Stimulated activated CD4-positive, alpha-beta T cell treated with anti-CD3 and anti-CD28 coated beads, Interleukin-4, amount 100 ng/mL, for 24 hours (primary cell): ENCODE results near the gene ALKAL2.

ENCODE experiments used
- DNase-seq: peaks from one replicate; pipeline ENCODE4 v3.0.0-alpha.2; 2020

The ALKAL2 gene

DNA sequence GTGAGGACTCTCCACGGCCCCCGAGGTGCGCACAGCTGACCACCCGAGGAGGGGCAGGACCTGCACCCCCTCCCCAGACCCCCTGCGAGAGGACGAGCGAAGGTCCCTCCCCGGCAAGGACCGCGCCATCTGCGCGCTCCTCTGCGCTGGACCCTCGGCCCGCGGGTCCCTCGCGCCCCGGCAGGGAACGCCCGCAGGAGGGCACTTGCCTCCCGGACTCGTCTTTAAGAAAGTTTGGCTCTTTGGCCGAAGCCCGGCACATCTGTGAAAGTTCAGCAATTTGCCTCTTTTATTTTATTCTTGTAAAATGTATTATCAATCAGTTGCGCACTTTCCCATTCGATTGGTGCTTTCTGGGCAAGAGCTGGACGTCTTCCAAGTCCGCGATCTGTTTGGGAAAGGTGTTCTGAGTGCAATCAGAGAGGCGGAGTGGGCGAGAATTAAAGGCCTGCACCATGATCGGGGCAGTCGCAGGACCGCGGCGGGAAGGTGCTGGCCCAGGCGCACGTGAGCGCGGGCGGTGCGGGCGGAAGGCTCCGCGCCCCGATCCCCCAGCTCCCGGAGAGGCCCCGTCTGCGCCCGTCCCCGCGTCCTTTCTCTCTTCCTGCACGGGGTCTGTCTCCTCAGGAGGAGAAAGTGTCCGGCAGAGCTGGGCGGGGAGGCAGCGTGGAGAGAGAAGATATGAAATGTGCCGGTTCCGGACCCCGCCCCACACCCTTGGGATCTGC, 1.6 kb upstream of the ALKAL2 start:
- no peak for DNase-seq

DNA sequence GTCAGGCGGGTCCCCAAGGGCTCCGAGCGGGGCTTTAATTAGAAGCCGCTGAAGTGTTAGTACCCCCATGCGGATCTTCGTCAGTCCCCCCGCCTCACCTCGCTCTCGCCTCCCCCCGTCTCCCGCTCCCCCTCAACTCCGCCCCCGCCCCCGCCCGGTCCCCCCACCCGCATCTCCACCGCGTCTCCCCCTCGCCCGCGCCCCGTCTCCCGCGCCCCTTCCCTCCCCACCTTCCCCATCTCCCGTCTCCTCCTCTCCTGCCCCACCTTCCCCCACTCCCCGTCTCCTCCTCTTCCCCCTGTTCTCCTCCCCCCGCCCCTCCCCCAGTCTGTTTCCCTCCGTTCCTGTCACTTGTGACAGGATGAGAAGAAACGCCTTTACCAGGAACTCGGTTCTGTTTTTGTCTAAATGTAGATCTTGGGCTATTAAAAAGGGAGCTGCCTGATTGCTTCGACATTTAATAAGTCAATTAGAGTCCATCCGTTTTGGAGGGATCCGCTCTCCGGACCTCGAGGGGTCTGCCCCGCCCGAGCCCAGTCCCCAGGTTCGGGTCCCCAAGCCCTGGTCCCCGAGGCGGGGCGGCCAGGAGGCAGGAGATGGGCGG, 969 bp upstream of the ALKAL2 start:
- DNase-seq: no peak

DNA sequence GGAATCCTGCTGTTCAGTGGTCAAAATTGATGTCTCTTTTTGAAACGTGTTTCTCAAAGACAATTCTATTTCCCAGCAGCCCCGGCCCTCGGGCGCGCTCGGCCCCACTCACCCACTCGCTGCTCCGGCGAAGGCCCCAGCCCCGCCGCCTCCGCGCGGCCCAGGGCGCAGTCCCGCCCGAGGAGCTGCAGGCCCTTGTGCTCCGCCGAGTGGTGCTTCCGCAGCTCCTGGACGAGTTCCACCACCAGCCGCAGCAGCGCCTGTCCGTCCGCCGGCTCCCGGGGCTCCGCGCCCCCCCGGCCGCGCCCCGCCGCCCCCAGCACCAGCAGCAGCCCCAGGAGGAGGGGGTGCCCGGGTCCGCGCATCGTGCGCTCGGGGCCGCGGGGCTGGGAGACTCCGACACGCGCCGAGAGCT, 413 bp downstream of the ALKAL2 start:
- no peak for DNase-seq

DNA sequence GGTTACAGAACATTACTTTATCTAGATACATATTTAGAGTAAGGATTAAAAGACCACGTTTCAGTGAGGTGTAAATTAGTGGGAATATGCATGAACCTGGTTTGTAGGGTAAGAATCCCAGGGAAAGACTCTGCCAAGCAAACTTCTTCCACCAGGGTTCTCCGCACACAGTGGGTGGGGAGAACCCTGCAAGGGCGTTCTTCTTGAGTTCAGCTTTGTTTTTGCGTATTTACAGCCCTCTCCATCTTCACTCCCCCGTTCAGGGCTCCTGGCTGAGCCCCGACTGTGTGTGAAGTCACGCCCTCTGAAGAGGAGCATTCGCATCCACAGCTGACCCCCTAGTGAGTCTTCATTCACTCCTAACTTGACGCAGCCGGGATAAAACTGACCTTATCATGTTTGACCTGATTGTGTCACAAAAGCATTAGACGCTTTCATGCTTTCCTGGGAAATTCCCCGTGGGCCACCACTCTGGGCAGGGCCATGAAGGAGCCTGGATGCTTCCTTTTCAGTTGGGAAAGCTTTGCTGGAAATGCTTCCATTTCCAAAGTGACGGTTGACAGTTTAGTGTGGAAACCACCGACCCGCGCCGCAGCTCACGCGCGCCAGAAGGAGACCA, 1.0 kb downstream of the ALKAL2 start:
- no peak for DNase-seq

DNA sequence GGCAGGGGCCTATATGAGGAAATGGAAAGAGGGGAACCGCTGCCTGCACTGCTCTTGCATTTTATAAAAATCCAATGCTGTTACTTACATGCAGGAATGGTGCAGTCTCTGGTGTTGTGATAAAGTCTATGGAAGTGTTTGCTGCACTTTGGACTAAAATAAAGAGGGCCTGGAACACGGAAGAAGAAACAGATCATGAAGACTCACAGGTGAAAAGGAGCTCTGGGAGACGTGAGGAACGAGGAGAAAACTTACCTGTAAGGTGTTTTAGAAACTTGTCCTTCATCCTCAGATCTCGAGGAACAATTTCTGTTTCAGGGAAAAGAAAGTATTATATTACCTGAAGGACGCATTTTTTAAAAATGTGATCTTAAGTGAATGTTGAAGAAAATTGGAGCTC, 1.9 kb downstream of the ALKAL2 start:
- no peak for DNase-seq

DNA sequence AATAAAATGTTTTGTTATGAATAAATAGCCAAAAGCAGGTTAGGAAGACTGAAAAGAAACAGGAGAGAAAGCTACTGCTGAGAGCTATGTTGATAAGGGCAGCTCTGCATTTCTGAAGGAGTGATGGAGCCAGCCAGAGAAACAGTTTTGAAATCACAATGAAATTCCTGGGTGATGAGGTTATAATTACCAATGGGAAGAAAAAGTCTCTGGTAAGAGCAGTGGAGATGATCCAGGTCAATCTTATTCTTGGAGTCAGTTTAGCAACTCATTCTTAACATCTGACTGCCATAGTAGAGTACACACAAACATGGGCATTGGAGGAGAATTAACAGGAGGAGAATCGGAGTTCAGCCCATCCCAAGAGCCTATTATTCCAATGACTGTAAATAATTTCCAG, 2.4 kb downstream of the ALKAL2 start:
- DNase-seq: no peak

DNA sequence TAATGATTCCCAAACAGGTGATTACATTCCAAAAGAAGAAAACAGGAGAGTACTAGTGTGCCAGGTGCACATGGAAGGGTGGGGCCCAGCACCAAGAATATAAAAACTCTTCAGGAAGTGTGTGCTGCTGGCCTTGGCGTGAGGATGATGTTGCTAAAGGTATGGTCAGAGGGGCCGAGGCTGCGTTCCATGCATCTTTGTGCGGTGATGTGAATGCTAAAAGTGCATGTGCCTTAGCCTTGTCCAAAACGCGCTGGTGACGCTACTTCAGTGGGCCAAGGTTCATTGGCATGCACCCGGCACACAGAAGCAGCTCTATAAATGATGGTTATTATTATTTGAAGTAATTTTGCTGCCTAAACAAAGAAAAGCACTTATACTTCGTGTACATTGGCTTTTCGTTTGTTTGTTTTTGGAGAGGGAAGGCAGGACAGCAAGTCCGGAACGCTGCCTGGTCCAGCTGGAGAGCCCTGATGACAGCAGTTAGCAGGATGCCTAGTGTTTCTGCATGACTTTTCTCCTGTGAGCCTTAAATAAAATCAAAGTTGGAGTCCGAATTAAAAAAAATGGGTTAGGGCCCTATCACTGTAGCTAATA, 2.9 kb downstream of the ALKAL2 start:
- no peak for DNase-seq

DNA sequence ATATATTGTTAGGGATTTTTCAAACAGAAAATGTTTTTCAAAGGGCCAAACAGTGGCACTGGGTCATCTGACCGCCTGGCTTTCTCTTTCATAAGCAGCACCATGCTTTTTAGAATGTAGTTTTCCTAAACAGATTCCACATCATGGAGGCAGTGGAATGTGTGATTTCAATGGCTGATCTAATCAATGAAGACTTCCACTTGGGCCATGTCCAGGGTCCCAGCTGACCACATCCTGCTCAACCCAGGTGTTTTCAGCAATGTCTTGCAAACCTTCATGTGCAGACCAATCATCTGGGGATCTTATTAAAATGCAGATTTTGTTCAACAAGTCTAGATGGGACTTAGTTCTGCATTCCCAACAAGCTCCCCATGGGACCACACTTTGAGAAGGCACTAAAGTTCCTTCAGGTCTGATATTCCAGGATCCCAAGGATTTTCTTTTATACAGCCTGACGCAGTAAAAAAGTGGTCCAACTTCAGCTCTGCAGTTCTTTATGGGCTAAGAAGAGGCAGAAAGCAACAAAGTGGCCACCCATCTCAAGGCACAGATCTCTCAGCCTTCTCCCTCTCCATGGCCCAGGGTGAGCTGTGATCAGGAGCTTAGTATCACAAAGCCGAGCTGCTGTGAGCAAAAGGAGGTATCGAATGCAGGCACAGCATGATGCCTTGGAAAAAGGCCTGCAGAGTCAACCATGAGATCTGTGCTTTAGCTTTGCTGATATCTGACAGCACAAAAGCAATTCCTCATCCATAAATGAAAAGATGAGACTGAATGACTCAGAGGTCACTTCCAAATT, 3.7 kb downstream of the ALKAL2 start:
- no peak for DNase-seq

DNA sequence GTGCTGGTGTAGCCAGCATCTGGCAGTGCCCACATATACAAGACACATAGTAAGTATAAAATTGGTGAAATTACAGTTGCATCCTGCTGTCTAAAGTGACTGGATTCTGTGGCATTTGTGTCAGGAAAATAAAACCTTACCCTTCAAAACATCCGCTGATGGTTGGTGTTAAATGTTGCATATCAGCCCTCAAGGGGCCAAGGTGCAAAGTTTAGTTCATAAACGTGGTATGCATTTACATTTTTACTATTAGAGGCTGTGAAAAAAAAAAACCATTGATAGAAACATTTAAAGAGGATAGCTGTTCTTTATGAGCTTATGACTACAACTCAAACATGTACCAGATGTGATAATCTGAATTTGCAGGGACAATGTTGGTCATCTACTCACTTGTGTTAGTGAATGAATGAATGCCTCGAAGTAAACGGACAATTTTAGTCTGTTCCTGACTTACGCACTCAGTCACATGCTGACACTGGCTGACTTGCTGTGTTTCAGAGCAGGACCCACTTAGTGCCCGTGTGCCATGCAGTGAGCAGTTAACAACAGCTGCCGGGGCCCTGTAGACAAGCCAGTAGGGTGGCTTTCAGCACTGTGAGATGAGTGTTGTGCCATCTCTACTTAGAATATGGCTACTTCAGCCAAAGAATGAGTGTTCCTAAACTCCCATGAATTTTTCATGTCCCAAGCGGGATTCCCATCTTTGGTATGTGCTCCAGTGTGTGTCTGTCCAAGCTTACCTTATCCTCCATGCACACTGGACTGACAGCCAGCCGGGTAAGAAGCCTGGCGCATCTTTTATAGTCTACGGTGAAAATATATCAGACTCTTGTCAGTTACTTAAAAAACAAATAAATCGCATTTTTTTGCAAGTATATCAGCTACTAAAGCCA, 5.3 kb downstream of the ALKAL2 start:
- DNase-seq: no peak

DNA sequence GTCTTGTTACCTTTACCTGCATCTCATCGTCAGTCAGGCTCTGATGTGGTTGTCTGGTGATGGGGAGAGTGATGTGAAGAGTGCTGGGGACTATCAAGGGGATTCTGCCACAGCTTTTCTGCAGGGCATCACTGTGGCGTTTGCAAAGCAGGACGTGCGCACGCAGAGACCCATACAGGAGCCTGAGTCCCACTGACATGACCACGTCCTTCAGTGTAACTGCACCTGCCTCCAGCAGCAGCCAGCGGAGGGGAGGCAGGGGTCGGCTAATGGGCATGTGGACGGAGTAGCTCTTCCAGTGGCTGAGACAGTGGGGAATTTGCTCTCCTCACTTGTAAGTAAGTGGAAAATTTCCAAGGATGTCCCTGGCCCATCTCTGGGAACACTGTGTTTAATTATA, 6.5 kb downstream of the ALKAL2 start:
- DNase-seq: no peak

DNA sequence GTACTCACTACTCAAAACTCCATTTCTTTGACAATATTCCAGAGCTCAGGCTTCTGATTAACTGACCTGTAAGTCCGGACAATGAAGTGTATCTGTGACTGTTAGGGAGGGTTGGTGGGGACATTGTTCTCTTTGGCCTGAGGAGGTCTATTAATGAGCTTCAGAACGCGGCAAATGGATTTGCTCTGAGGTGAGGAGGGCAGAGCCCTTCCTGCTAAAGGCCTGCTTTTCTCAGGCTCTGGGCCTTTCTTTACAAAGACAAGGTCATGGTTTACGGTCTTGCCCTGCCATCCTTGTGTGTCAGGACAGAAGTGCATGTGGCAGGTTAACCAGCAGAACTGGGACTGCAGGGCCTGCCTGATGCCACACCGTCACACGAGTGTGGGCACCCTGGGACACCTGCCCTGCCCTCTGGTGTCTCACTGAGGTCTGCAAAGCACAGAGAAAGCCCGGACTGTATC, 7.2 kb downstream of the ALKAL2 start:
- DNase-seq: no peak

DNA sequence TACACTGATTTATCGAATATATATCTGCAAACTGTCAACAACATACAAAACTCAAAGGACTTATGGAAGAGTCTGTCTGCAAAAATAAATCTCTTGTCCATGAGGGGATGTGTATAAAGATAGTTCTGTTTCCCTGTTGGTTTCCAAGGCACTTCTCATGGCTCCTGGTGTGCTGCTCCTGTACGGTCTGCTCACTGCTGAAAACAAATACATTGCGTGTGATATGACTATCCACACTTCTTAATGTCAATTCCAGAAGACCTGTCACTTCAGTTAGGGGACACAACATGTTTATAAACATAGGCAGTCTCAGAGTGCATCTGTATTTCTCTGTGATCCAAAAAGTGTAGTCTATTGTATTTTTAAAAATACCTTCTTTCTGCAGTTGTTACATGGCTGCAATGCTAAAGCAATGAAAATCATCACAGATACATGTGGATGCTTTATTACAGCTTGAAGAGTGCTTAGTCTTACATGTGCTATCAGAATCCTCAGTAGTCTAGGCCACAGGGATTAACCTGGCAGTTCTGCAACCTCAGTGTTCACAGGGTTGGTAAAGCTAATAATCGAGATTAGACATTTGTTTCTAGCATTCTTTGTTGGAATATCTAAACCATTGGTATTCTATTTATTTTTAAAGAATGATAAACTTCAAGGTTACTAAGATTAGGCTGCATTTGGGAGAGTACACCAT, 7.8 kb downstream of the ALKAL2 start:
- no peak for DNase-seq

DNA sequence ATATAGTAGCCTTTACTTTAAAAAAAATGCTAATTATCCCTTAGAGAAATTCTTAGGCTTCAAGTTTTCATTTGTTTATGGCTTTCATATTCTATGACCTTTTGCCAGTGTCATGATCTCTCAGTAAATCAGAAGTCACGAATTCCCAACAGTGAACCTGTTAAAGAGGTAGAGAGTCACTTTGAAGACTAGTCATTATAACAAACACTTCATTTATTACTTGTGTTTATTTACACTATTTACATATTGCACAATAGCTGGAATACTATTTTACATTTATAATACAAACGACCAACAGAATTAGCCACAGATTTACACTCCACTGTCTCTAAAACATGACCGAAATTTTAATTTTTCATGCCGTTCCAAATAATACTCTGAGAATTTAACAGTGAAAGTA, 8.5 kb downstream of the ALKAL2 start:
- no peak for DNase-seq

DNA sequence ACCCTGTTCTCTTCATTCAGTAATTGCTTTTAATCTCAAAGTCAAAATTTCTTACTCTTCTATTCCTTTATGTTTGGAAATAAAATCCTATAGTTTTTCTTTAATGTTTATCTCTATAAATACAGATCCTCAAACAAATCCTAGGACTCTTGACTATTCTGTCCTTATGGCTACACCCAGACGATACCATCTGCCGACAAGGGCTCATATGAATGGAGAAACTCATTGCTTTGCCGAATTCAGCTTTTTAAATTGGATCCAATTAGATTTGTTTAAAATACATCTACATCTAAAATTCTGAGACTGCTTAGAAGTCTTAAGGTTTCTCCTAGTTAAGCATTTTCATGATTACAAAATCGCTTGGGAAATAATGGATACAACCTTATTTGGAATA, 9.0 kb downstream of the ALKAL2 start:
- no peak for DNase-seq

DNA sequence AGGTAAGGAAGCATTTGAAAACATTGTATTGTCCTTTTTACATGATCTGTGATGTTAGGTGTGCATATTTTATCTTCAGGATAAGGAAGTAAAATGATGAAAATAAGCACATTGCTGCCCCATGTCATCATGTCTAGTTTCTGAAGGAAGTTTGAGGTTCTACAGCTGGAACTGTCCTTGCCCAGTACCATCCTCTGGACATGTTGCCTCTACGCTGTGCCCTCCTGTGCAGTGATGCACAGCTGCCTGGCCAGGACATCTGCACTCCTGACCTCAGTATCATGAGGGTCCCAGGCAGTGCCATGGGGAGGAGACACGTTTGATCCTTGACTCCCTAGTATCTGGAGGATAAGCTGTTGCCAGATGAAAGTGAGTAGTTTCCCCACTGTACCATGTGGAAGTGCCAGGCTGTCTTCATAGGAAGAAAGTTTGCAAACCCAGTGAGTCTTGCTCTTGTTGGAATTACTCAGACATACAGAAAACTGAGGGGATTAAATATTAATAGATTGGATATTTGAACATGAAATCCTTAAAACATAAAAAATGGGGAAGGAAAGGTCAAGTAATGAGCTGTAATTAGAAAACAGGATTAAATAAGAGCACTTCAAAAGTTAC, 9.5 kb downstream of the ALKAL2 start:
- DNase-seq: no peak

DNA sequence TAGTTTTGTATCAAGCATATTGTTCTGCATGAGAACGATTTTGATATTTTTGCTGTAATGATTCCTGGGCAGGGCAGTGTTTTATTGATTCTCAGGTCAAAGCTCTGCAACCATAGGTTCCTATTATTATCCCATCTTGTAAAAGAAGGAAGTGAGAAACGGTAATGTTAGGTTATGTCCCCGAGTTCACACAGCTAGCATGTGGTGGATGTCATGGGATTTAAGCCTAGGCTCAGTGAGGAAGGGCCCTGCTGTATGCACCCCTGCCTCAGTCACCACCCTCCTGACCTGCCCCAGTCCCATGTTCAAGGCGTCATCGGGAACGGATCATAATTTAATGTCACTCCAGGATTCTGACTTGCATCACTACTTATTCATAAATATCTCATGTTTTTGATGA, 12.4 kb downstream of the ALKAL2 start:
- DNase-seq: no peak

DNA sequence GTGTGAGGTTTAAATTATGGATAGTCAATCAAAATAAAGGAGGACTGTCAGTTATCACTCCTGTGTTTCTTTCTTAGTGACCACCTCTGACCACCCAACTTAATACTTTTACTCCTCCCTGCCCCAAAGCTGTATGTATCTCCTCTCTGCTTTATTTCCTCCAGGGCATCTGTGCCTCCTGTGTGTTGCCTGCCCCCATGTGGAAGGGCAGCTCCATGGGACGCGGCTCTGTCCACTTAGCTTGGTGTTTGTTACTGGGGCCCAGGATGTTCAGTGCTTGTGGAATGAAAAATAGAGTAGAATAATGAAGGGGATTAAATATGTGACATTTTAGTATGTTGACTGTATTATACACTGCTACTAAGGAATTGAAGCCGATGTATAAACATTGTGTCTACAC, 13.4 kb downstream of the ALKAL2 start:
- DNase-seq: no peak

DNA sequence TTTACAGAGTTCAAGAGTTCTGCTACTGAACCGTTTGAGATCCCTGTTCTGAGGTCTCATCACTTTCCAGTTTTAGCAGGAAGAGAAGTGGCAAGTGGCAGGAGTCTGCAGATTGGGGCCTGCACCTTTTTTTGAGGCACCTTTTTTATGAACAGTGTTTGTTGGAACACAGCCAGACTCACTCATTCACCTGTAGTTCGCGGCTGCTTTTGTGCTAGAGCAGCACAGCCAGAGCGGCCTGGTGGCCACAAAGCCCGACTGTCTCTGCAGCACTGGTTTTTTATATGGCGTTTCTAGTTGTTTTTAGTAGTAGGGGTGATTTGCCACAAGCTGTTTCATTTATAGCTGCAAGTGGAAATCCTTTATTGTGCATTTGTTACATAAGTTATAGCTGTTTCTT, 14.6 kb downstream of the ALKAL2 start:
- no peak for DNase-seq

DNA sequence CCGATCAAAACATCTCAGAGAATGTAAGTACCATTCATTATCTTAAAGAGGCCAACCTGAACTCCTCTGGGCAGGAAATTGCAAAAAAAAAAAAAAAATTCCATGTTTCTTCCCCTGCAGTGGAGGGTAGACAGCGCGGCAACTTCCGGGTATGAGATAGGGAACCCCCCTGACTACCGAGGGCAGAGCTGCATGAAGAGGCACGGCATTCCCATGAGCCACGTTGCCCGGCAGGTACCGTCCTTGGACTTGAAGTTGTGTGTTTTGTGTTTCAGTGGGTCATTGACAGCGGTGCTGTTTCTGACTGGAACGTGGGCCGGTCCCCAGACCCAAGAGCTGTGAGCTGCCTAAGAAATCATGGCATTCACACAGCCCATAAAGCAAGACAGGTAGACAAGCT, 16.0 kb downstream of the ALKAL2 start:
- no peak for DNase-seq

DNA sequence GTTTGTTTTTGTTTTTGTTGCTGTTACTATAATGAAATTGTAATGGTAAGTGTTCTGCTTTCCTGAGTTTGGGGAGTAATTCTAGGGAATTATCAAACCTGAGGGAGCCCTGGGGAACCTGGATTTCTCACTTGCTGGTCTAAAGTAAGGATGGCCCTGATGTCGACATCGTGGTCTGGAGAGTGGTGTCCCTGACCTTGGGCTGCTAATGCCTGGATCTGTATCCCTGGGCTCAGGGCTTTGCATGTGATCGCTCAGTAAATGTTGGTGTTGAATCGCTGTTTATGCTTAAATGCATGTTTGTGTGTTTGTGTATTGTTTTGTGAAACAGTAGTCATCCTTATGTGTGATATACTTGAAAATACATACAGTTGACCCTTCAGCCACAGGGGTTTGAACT, 17.0 kb downstream of the ALKAL2 start:
- no peak for DNase-seq
